H1 (cell line): Measurements from ENCODE around the gene EEF1G. TPM values are rescaled to one million over a fixed set of nuclear protein-coding genes. Genes with fewer than 3 reads are reported as not detected.

Experiments used
- CTCF ChIA-PET: fragments of 300-600 bp; sonication (Branson Sonifier 250); formaldehyde crosslinking; loops from one replicate; lab custom pipeline; 2021; ENCODE audit not compliant: partially characterized antibody; lab: Charles Lee
- POLR2A ChIA-PET: fragments of 300-600 bp; sonication (Branson Sonifier 250); formaldehyde crosslinking; loops from one replicate; lab custom pipeline; 2021; ENCODE audit warnings: inconsistent platforms; ENCODE audit not compliant: partially characterized antibody; lab: Charles Lee
- DNase-seq, 2 experiments: peaks; one replicate each; pipeline versions ENCODE4 v3.0.0 to v3.0.0-alpha.2; 2010 to 2022; ENCODE audit warnings: low spot score in 2 of 2, low read depth in 1 of 2, mixed read lengths in 1 of 2
- FAIRE-seq: peaks from 2 replicates; lab custom pipeline; 2011; peaks lifted over from hg19 to GRCh38; lab: Jason Lieb, UNC
- H2AFZ ChIP-seq: 2 replicates; pipeline ENCODE4 v1.8.1; 2012; ENCODE audit warnings: low read length, inconsistent platforms
- H2AK5ac ChIP-seq: 2 replicates; pipeline ENCODE4 v1.6.1; 2013; ENCODE audit warnings: low read depth, low read length
- H2BK120ac ChIP-seq: replicated peaks from 2 replicates; pipeline ENCODE3; 2013; ENCODE audit warnings: low read depth, low read length, inconsistent platforms
- H2BK12ac ChIP-seq: 2 replicates; pipeline ENCODE4 v1.6.1; 2013; ENCODE audit warnings: low read depth, low read length
- H2BK15ac ChIP-seq: 2 replicates; pipeline ENCODE4 v1.6.1; 2013; ENCODE audit warnings: low read length
- H2BK20ac ChIP-seq: 2 replicates; pipeline ENCODE4 v1.6.1; 2013; ENCODE audit warnings: low read length
- H2BK5ac ChIP-seq: 2 replicates; pipeline ENCODE4 v1.6.1; 2013; ENCODE audit warnings: low read depth, low read length
- H3K14ac ChIP-seq: 2 replicates; pipeline ENCODE4 v1.6.1; 2013; ENCODE audit warnings: inconsistent platforms; ENCODE audit not compliant: insufficient read length
- H3K18ac ChIP-seq: 2 replicates; pipeline ENCODE4 v1.6.1; 2013; ENCODE audit warnings: low read length; ENCODE audit errors: extremely low read depth
- H3K23ac ChIP-seq: 2 replicates; pipeline ENCODE4 v1.6.1; 2013; ENCODE audit warnings: inconsistent platforms; ENCODE audit not compliant: insufficient read length
- H3K23me2 ChIP-seq: 2 replicates; pipeline ENCODE4 v1.6.1; 2013; ENCODE audit warnings: low read depth, low read length
- H3K27ac ChIP-seq: 2 replicates; pipeline ENCODE4 v1.6.1; 2011; ENCODE audit warnings: low read depth, low read length, inconsistent platforms
- H3K27me3 ChIP-seq, 4 experiments: replicated peaks in 1 of 4; 1 replicate in 1 of 4; 2 replicates in 3 of 4; pipeline versions ENCODE4 v1.6.1 to v1.8.1; 2011 to 2013; ENCODE audit warnings: low read length in 3 of 4, mild to moderate bottlenecking in 3 of 4, inconsistent platforms in 2 of 4, mixed read lengths in 2 of 4, moderate library complexity in 1 of 4; ENCODE audit not compliant: control insufficient read depth in 3 of 4, insufficient read depth in 3 of 4; ENCODE audit errors: extremely low read depth in 1 of 4
- H3K36me3 ChIP-seq, 4 experiments: 2 replicates each; pipeline versions ENCODE4 v1.6.1 to v1.8.1; 2011 to 2013; ENCODE audit warnings: mild to moderate bottlenecking in 4 of 4, low read length in 3 of 4, moderate library complexity in 2 of 4, control low read depth in 1 of 4, inconsistent platforms in 1 of 4; ENCODE audit not compliant: insufficient read depth in 4 of 4, control insufficient read depth in 2 of 4
- H3K4ac ChIP-seq: replicated peaks from 2 replicates; pipeline ENCODE3; 2013; ENCODE audit warnings: low read length, low read depth, mixed read lengths, inconsistent platforms; ENCODE audit not compliant: insufficient read length
- H3K4me1 ChIP-seq, 4 experiments: replicated peaks in 1 of 4; 1 replicate in 1 of 4; 2 replicates in 3 of 4; pipeline versions ENCODE4 v1.6.1 to v1.8.1; 2011 to 2013; ENCODE audit warnings: low read length in 3 of 4, inconsistent platforms in 2 of 4, mixed read lengths in 1 of 4; ENCODE audit not compliant: insufficient read depth in 4 of 4, control insufficient read depth in 3 of 4
- H3K4me2 ChIP-seq, 2 experiments: 2 replicates each; pipeline versions ENCODE4 v1.6.1 to v1.8.1; 2011 to 2013; ENCODE audit warnings: low read depth in 2 of 2, low read length in 2 of 2, control low read depth in 1 of 2, inconsistent platforms in 1 of 2, mild to moderate bottlenecking in 1 of 2; ENCODE audit not compliant: insufficient read depth in 1 of 2
- H3K4me3 ChIP-seq, 4 experiments: fragments of 200-600, 300-600 bp in 1 of 4; sonication (generic), shearing (Covaris generic), sonication (Bioruptor Twin) in 1 of 4; 2 replicates each; pipeline versions ENCODE4 v1.5.1 to v1.8.1; 2011 to 2016; ENCODE audit warnings: low read length in 4 of 4, low read depth in 3 of 4, control low read depth in 2 of 4, inconsistent platforms in 2 of 4, mild to moderate bottlenecking in 2 of 4, mixed read lengths in 1 of 4, moderate library complexity in 1 of 4; ENCODE audit not compliant: insufficient read depth in 2 of 4; ENCODE audit errors: extremely low read depth in 1 of 4
- H3K56ac ChIP-seq: replicated peaks from 2 replicates; pipeline ENCODE3; 2013; ENCODE audit warnings: low read depth, mild to moderate bottlenecking, mixed read lengths, low read length, inconsistent platforms; ENCODE audit not compliant: insufficient read length
- H3K79me1 ChIP-seq: 2 replicates; pipeline ENCODE4 v1.6.1; 2013; ENCODE audit warnings: low read depth, low read length, control low read depth
- H3K79me2 ChIP-seq, 2 experiments: 2 replicates each; pipeline versions ENCODE4 v1.6.1 to v1.8.1; 2012 to 2013; ENCODE audit warnings: low read length in 2 of 2, mild to moderate bottlenecking in 2 of 2, inconsistent platforms in 1 of 2; ENCODE audit not compliant: insufficient read depth in 2 of 2, control insufficient read depth in 1 of 2
- H3K9ac ChIP-seq, 4 experiments: replicated peaks in 1 of 4; 1 replicate in 1 of 4; 2 replicates in 3 of 4; pipeline versions ENCODE4 v1.6.1 to v1.8.1; 2011 to 2013; ENCODE audit warnings: low read depth in 3 of 4, low read length in 3 of 4, control low read depth in 2 of 4, mild to moderate bottlenecking in 2 of 4, moderate library complexity in 2 of 4, inconsistent platforms in 1 of 4; ENCODE audit errors: extremely low read depth in 1 of 4
- H3K9me3 ChIP-seq, 2 experiments: 2 replicates each; pipeline versions ENCODE4 v1.6.1 to v1.8.1; 2012 to 2013; ENCODE audit warnings: mild to moderate bottlenecking in 2 of 2, moderate library complexity in 2 of 2, control low read depth in 1 of 2, inconsistent platforms in 1 of 2, low read depth in 1 of 2, low read length in 1 of 2, mixed read lengths in 1 of 2; ENCODE audit not compliant: insufficient read depth in 2 of 2
- H4K20me1 ChIP-seq, 2 experiments: replicated peaks in 1 of 2; 2 replicates each; pipeline versions ENCODE3 to v1.8.1; 2011 to 2013; ENCODE audit warnings: inconsistent platforms in 2 of 2, low read length in 2 of 2, mild to moderate bottlenecking in 1 of 2; ENCODE audit not compliant: insufficient read depth in 2 of 2, control insufficient read depth in 1 of 2
- H4K5ac ChIP-seq: 2 replicates; pipeline ENCODE4 v1.6.1; 2013; ENCODE audit warnings: low read length, low read depth, mixed read lengths, inconsistent platforms; ENCODE audit not compliant: insufficient read length
- H4K8ac ChIP-seq: 2 replicates; pipeline ENCODE4 v1.8.0; 2013; ENCODE audit warnings: mild to moderate bottlenecking, moderate library complexity, low read length, inconsistent platforms; ENCODE audit not compliant: insufficient read depth; ENCODE audit errors: extremely low read depth
- H4K91ac ChIP-seq: replicated peaks from 2 replicates; pipeline ENCODE3; 2013; ENCODE audit warnings: low read length, mixed read lengths, inconsistent platforms; ENCODE audit not compliant: insufficient read length
- CHD2 ChIP-seq: IDR thresholded peaks from 2 replicates; pipeline ENCODE4 v1.6.1; 2012; ENCODE audit warnings: low read length, improper control_type of control experiment
- CTCF ChIP-seq, 3 experiments: IDR thresholded peaks; 1 replicate in 2 of 3; 2 replicates in 1 of 3; pipeline versions ENCODE4 v1.5.1 to v1.6.1; 2011; ENCODE audit warnings: low read length in 3 of 3, mild to moderate bottlenecking in 3 of 3, inconsistent platforms in 2 of 3, low read depth in 1 of 3, moderate library complexity in 1 of 3; ENCODE audit not compliant: insufficient read depth in 1 of 3; ENCODE audit errors: control extremely low read depth in 1 of 3
- FOSL1 ChIP-seq: IDR thresholded peaks from 2 replicates; pipeline ENCODE4 v1.6.1; 2011; ENCODE audit warnings: mild to moderate bottlenecking, low read depth, low read length, moderate library complexity; ENCODE audit not compliant: insufficient read depth
- GABPA ChIP-seq: IDR thresholded peaks from 2 replicates; pipeline ENCODE4 v1.6.1; 2011; ENCODE audit warnings: mild to moderate bottlenecking, low read length, moderate library complexity, borderline replicate concordance; ENCODE audit not compliant: insufficient read depth
- GTF2F1 ChIP-seq: IDR thresholded peaks from 2 replicates; pipeline ENCODE4 v1.6.1; 2012; ENCODE audit warnings: low read depth, low read length, improper control_type of control experiment, borderline replicate concordance
- POLR2AphosphoS5 ChIP-seq: IDR thresholded peaks from 2 replicates; pipeline ENCODE4 v1.6.1; 2011; ENCODE audit warnings: low read depth, low read length
- RAD21 ChIP-seq, 2 experiments: IDR thresholded peaks in 1 of 2; conservative IDR thresholded peaks in 1 of 2; 2 replicates each; pipeline ENCODE4 v1.6.1; 2011; ENCODE audit warnings: low read depth in 2 of 2, low read length in 2 of 2, improper control_type of control experiment in 1 of 2, inconsistent platforms in 1 of 2, mild to moderate bottlenecking in 1 of 2, moderate library complexity in 1 of 2
- SAP30 ChIP-seq: fragments of 300-600 bp; sonication (generic); IDR thresholded peaks from 2 replicates; pipeline ENCODE4 v1.7.1; 2012; ENCODE audit warnings: low read length, moderate library complexity, mild to moderate bottlenecking, inconsistent platforms; ENCODE audit not compliant: insufficient read depth, insufficient replicate concordance
- SIRT6 ChIP-seq: IDR thresholded peaks from one replicate; pipeline ENCODE4 v1.7.1; 2012; ENCODE audit warnings: low read length, inconsistent platforms
- YY1 ChIP-seq: IDR thresholded peaks from 2 replicates; pipeline ENCODE4 v1.6.1; 2011; ENCODE audit warnings: low read depth, mild to moderate bottlenecking, low read length
- WGBS, 2 experiments: shearing (Covaris generic) in 1 of 2; methylation state at CpG; one replicate each; pipeline versions ENCODE4 v1.1.6 to v1.1.7; 2013 to 2015; ENCODE audit warnings: low lambda C conversion rate in 2 of 2, mixed read lengths in 2 of 2, inconsistent platforms in 1 of 2, low coverage in 1 of 2, missing lambda C conversion rate in 1 of 2; ENCODE audit not compliant: insufficient replicate concordance in 2 of 2, insufficient coverage in 1 of 2, insufficient read length in 1 of 2; ENCODE audit errors: extremely low coverage in 1 of 2, missing lambda C conversion rate in 1 of 2; 5-methylcytosine and 5-hydroxymethylcytosine counted together
- polyA plus RNA-seq, 7 experiments: library from polyadenylated mRNA; depleted of rRNA in 3 of 7; stranded (reverse) in 5 of 7; unstranded in 2 of 7; fragments of >200 nt in 5 of 7; fragments of 200-250 nt in 2 of 7; gene quantifications; 1 replicate in 5 of 7; 2 replicates in 1 of 7; 4 replicates in 1 of 7; pipeline versions ENCODE4 v1.2.1 to v1.2.3, GENCODE V29; 2011 to 2013; ENCODE audit warnings: missing spikeins in 2 of 7, mixed read lengths in 2 of 7
- total RNA-seq: library from RNA; stranded (reverse); fragmentation: NEBNext Ultra II Directional; extraction: Animal tissue kit (Norgen Biotek cat#: 25700); gene quantifications from 2 replicates; pipeline ENCODE4 v1.2.1, GENCODE V29; 2021

EEF1G gene
- total and polyA plus RNA-seq, 2 of the 8 experiments (the other 6 are each of a cell fraction or from before 2014, with no cell fraction given): 1,627 to 1,996 TPM

- Histone ChIP-seq H4K8ac (no peak overlapping the region), H2BK12ac (no peak overlapping the region), H3K4ac (no peak overlapping the region), H4K5ac (no peak overlapping the region), H2BK20ac (no peak overlapping the region), H2AK5ac (no peak overlapping the region), H3K4me3 (no peak overlapping the region), H3K36me3 (no peaks in the 10 kb centered on the region), H2AFZ (no peak overlapping the region), H3K9ac (no peak overlapping the region), H2BK15ac (no peak overlapping the region), H4K91ac (no peak overlapping the region), H3K27ac (no peak overlapping the region), H2BK5ac (no peak overlapping the region), H3K27me3 (no peaks in the 10 kb centered on the region), H3K79me2 (no peaks in the 10 kb centered on the region), H3K79me1 (no peaks in the 10 kb centered on the region), H4K20me1 (no peaks in the 10 kb centered on the region), H3K23me2 (no peaks in the 10 kb centered on the region), H3K4me1 (peaks cover 0 to 8% (median 4%) of the 10 kb centered on the region in 4 experiments; a peak in 3 of 7 replicates), H3K9me3 (no peaks in the 10 kb centered on the region), H2BK120ac (no peak overlapping the region), H3K4me2 (no peak overlapping the region), H3K56ac (no peak overlapping the region), H3K14ac (no peak overlapping the region), H3K23ac (no peak overlapping the region), H3K18ac (no peak overlapping the region)
- ChIA-PET POLR2A (interaction anchor here (1.1 to 1.8 kb wide), 2 partner anchors 35 to 61 kb away, joined by 3 to 5 read pairs; partner anchors contain the start of genes AHNAK and EEF1G), CTCF (interaction anchor here (0.5 to 18.8 kb wide), 5 partner anchors 12 to 700 kb away, joined by 3 to 179 read pairs (median 3); no protein-coding TSS in a partner anchor)
- FAIRE-seq: no peak
- DNase-seq: no peak
- WGBS, 2 experiments: 93% methylated on average over 8 of the region's 8 CpGs; no CpG with 5 or more reads in 1 of the 2 experiments
- TF ChIP-seq RAD21 (IDR thresholded peaks at IDR 0.05 in 1 of 2, conservative IDR thresholded peaks at IDR 0.05 in 1 of 2; ENCODE audit: low read depth in 2 of 2, low read length in 2 of 2) (no peak), GTF2F1 (no peak), SAP30 (no peak), FOSL1 (no peak), CHD2 (no peak), YY1 (no peak), POLR2AphosphoS5 (no peak), GABPA (no peak), SIRT6 (no peak), CTCF (IDR thresholded peaks at IDR 0.05; ENCODE audit: control extremely low read depth in 1 of 3, insufficient read depth in 1 of 3, low read depth in 1 of 3, low read length in 3 of 3) (no peak)
These were observed 60.7 kb downstream of the EEF1G start for GRCh38 chr11:62512961-62513360.
